ENCODE data around the gene RPL39. TPM values are rescaled to one million over a fixed set of nuclear protein-coding genes. Genes with fewer than 3 reads are reported as not detected.

The RPL39 gene
- total RNA-seq, 1 experiment from 2014 or later: 1,826 TPM

- peak; percentile 48 for DNase-seq (ENCODE audit: unreplicated experiment)
- POLR2A ChIA-PET: interaction anchor here (0.6 to 1.7 kb wide), 5 partner anchors 9 to 151 kb away, joined by 3 to 8 read pairs (median 4); partner anchors contain the start of genes RPL39 and UPF3B
- TF ChIP-seq CTCF (IDR thresholded peaks at IDR 0.05; ENCODE audit: unreplicated experiment): no peak
- no peaks in the 10 kb centered on the region for H3K36me3 Mint-ChIP-seq (ENCODE audit: insufficient read depth, unreplicated experiment)
- no TSS peak for BruUV-seq (replicated peaks)
- H3K27ac Mint-ChIP-seq (ENCODE audit: low read depth, unreplicated experiment): no peak within 1 kb of the TSS
- peaks cover under 1% of the 10 kb centered on the region for H3K4me1 Mint-ChIP-seq (ENCODE audit: insufficient read depth, unreplicated experiment)
- CTCF ChIA-PET: interaction anchor here (0.5 to 1.4 kb wide), 9 partner anchors 9 to 1992 kb away, joined by 3 to 7 read pairs (median 3); partner anchors contain the start of gene NKRF
- peaks cover 9% of the 10 kb centered on the region for H3K27me3 Mint-ChIP-seq (ENCODE audit: insufficient read depth, unreplicated experiment)
- no peaks in the 10 kb centered on the region for H3K9me3 Mint-ChIP-seq (ENCODE audit: unreplicated experiment)
- peak within 1 kb of the TSS; percentile 44 for H3K4me3 Mint-ChIP-seq (ENCODE audit: unreplicated experiment)
- intact Hi-C loops (cut with micrococcal nuclease): no loop called here
Measured at GRCh38 chrX:119757979-119758730, 33.3 kb downstream of the RPL39 start, which contains the start of gene SOWAHD. TSS of gene SOWAHD (plus strand) at chrX:119758588. CDS start at chrX:119758668, 80 bp downstream.

- TF ChIP-seq CTCF (IDR thresholded peaks at IDR 0.05; ENCODE audit: unreplicated experiment): no peak
- Mint-ChIP-seq H3K27ac (ENCODE audit: low read depth, unreplicated experiment) (no peak overlapping the region), H3K36me3 (ENCODE audit: insufficient read depth, unreplicated experiment) (no peaks in the 10 kb centered on the region), H3K4me1 (ENCODE audit: insufficient read depth, unreplicated experiment) (no peaks in the 10 kb centered on the region), H3K27me3 (ENCODE audit: insufficient read depth, unreplicated experiment) (peaks cover 4% of the 10 kb centered on the region), H3K9me3 (ENCODE audit: unreplicated experiment) (no peaks in the 10 kb centered on the region), H3K4me3 (ENCODE audit: unreplicated experiment) (peak overlapping the region; percentile 44)
- POLR2A ChIA-PET: interaction anchor here (0.6 to 1.7 kb wide), 3 partner anchors 23 to 95 kb away, joined by 3 to 8 read pairs (median 4); partner anchors contain the start of genes RPL39 and UPF3B
- CTCF ChIA-PET: interaction anchor here (0.5 to 1.2 kb wide), 5 partner anchors 11 to 103 kb away, joined by 3 to 7 read pairs (median 3); no protein-coding TSS in a partner anchor
- no peak for DNase-seq (ENCODE audit: unreplicated experiment)
- intact Hi-C loops (cut with micrococcal nuclease): no loop called here
- no TSS peak for BruUV-seq (replicated peaks)
Measured at GRCh38 chrX:119757646-119757978, 33.8 kb downstream of the RPL39 start.

- H3K27ac Mint-ChIP-seq (ENCODE audit: low read depth, unreplicated experiment): no peak overlapping the region
- no peaks in the 10 kb centered on the region for H3K4me1 Mint-ChIP-seq (ENCODE audit: insufficient read depth, unreplicated experiment)
- H3K36me3 Mint-ChIP-seq (ENCODE audit: insufficient read depth, unreplicated experiment): no peaks in the 10 kb centered on the region
- peak overlapping the region; percentile 44 for H3K4me3 Mint-ChIP-seq (ENCODE audit: unreplicated experiment)
- TF ChIP-seq CTCF (IDR thresholded peaks at IDR 0.05; ENCODE audit: unreplicated experiment): no peak
- no peaks in the 10 kb centered on the region for H3K9me3 Mint-ChIP-seq (ENCODE audit: unreplicated experiment)
- ChIA-PET POLR2A (interaction anchor here (0.6 kb wide), 1 partner anchor 24 kb away, joined by 3 read pairs; no protein-coding TSS in a partner anchor), CTCF (interaction anchor here (0.6 to 1.0 kb wide), 3 partner anchors 10 to 103 kb away, joined by 3 to 6 read pairs (median 3); no protein-coding TSS in a partner anchor)
- intact Hi-C loops (cut with micrococcal nuclease): no loop called here
- DNase-seq (ENCODE audit: unreplicated experiment): no peak
- BruUV-seq (replicated peaks): no TSS peak
- no peaks in the 10 kb centered on the region for H3K27me3 Mint-ChIP-seq (ENCODE audit: insufficient read depth, unreplicated experiment)
Measured at GRCh38 chrX:119756926-119757635, 34.3 kb downstream of the RPL39 start.

- no TSS peak for BruUV-seq (replicated peaks)
- CTCF ChIA-PET: interaction anchor here (1.1 kb wide), 1 partner anchor 8 kb away, joined by 3 read pairs; no protein-coding TSS in a partner anchor
- DNase-seq (ENCODE audit: unreplicated experiment): no peak
- POLR2A ChIA-PET: no interaction called here
- H3K9me3 Mint-ChIP-seq (ENCODE audit: unreplicated experiment): peaks cover 6% of the 10 kb centered on the region
- intact Hi-C loops (cut with micrococcal nuclease): no loop called here
- H3K36me3 Mint-ChIP-seq (ENCODE audit: insufficient read depth, unreplicated experiment): no peaks in the 10 kb centered on the region
- H3K27ac Mint-ChIP-seq (ENCODE audit: low read depth, unreplicated experiment): no peak overlapping the region
- no peak for TF ChIP-seq CTCF (IDR thresholded peaks at IDR 0.05; ENCODE audit: unreplicated experiment)
- H3K4me1 Mint-ChIP-seq (ENCODE audit: insufficient read depth, unreplicated experiment): no peaks in the 10 kb centered on the region
- no peaks in the 10 kb centered on the region for H3K27me3 Mint-ChIP-seq (ENCODE audit: insufficient read depth, unreplicated experiment)
- H3K4me3 Mint-ChIP-seq (ENCODE audit: unreplicated experiment): no peak overlapping the region
Measured at GRCh38 chrX:119755981-119756533, 35.4 kb downstream of the RPL39 start.

Measured in MCF 10A (cell line).